ENCODE results near the gene IL36RN.

Gene IL36RN

DNA sequence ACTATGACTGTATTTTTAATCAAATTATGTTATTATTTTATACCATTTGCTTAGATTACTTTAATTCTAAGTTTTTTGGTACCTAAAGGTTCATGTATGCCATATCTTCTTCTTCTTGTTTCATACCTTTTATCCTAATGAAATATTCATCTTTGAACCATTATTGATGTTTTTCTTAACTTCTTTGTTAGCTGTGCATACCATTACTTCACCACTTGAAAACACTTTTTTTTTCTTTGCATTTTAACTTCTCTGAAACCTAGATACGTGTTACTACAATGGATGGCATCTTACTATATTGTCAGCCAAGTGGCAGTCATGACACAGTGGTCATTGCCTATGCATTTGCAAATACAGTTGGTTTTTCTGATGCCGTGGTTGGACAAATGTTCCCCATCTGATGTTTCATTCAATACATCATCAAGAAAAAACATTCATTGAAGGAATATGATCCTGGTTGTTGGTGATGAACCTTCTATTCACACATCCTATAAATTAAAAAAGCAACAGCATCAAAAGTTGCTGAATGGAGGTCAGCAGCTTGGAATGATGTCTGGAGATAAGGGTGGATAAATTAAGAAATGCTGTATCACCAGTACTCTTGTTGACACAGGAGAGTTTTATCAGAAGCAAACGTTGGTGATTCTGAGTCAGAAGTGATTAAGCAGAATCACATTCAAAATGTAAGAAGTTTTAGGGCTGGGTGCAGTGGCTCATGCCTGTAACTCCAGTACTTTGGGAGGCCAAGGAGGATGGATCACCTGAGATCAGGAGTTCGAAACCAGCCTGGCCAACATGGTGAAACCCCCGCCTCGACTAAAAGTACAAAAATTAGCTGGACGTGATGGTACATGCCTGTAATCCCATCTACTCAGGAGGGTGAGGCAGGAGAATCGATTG is 46.3 kb upstream of the IL36RN start:
- H3K9ac ChIP-seq: no peak overlapping the region
- no peak overlapping the region for H3K4me2 ChIP-seq
- peaks cover 15% of the 10 kb centered on the region for H3K4me1 ChIP-seq (ENCODE audit: low read depth, poor library complexity, severe bottlenecking)
- H4K20me1 ChIP-seq (ENCODE audit: insufficient read depth): no peaks in the 10 kb centered on the region
- H3K36me3 ChIP-seq (ENCODE audit: insufficient read depth): no peaks in the 10 kb centered on the region
- no peaks in the 10 kb centered on the region for H3K79me2 ChIP-seq (ENCODE audit: insufficient read depth, low read depth)
- TF ChIP-seq, protein P1, sequence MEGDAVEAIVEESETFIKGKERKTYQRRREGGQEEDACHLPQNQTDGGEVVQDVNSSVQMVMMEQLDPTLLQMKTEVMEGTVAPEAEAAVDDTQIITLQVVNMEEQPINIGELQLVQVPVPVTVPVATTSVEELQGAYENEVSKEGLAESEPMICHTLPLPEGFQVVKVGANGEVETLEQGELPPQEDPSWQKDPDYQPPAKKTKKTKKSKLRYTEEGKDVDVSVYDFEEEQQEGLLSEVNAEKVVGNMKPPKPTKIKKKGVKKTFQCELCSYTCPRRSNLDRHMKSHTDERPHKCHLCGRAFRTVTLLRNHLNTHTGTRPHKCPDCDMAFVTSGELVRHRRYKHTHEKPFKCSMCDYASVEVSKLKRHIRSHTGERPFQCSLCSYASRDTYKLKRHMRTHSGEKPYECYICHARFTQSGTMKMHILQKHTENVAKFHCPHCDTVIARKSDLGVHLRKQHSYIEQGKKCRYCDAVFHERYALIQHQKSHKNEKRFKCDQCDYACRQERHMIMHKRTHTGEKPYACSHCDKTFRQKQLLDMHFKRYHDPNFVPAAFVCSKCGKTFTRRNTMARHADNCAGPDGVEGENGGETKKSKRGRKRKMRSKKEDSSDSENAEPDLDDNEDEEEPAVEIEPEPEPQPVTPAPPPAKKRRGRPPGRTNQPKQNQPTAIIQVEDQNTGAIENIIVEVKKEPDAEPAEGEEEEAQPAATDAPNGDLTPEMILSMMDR (conservative IDR thresholded peaks at IDR 0.05; ENCODE audit: low read depth, low read length): no peak
- H2AFZ ChIP-seq (ENCODE audit: low read depth): no peak overlapping the region
- H3K4me3 ChIP-seq (IDR thresholded peaks at IDR 0.05; ENCODE audit: insufficient read depth, low read depth, low read length): no peak overlapping the region
- no peaks in the 10 kb centered on the region for H3K27me3 ChIP-seq (ENCODE audit: insufficient read depth, low read depth)
- no peak overlapping the region for H3K27ac ChIP-seq

DNA sequence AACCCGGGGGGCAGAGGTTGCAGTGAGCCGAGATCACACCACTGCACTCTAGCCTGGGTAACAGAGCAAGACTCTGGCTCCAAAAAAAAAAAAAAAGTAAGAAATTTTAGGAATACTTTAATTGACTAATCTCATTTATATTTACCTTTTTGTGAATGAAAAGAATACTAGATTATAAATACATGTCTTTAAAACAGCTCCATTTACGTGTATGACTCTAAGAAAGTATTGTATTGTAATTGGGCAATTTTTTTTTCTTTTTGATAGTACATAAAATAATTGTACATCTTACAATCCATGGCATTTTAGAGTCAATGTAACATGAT is 45.7 kb upstream of the IL36RN start:
- TF ChIP-seq, protein P1 (conservative IDR thresholded peaks at IDR 0.05; ENCODE audit: low read depth, low read length): no peak
- Histone ChIP-seq H3K27ac (no peak overlapping the region), H3K79me2 (ENCODE audit: insufficient read depth, low read depth) (no peaks in the 10 kb centered on the region), H2AFZ (ENCODE audit: low read depth) (no peak overlapping the region), H3K4me3 (IDR thresholded peaks at IDR 0.05; ENCODE audit: insufficient read depth, low read depth, low read length) (no peak overlapping the region), H3K36me3 (ENCODE audit: insufficient read depth) (no peaks in the 10 kb centered on the region), H3K4me1 (ENCODE audit: low read depth, poor library complexity, severe bottlenecking) (peaks cover 15% of the 10 kb centered on the region), H3K9ac (no peak overlapping the region), H4K20me1 (ENCODE audit: insufficient read depth) (no peaks in the 10 kb centered on the region), H3K27me3 (ENCODE audit: insufficient read depth, low read depth) (no peaks in the 10 kb centered on the region), H3K4me2 (no peak overlapping the region)

DNA sequence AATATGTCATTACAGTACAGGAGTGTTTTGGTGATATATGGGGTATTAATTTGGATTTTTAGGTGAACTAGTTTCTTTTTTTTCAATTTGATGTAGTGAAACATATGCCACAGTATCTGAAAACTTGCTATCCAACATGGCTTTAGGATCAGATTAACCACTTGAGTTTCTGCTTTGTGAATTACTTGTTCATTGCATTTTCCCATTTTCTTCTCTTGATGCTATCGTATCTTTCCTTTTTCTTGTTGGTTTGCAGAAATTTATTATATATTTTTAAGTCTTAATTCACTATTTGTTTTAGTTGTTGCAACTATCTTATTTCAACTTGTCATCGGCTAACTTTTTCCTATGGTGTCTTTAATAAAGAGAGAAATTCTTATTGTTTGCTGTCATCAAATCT is 44.9 kb upstream of the IL36RN start:
- no peaks in the 10 kb centered on the region for H4K20me1 ChIP-seq (ENCODE audit: insufficient read depth)
- no peak overlapping the region for H3K9ac ChIP-seq
- H3K4me1 ChIP-seq (ENCODE audit: low read depth, poor library complexity, severe bottlenecking): peaks cover 15% of the 10 kb centered on the region
- TF ChIP-seq, protein P1 (conservative IDR thresholded peaks at IDR 0.05; ENCODE audit: low read depth, low read length): no peak
- H3K27me3 ChIP-seq (ENCODE audit: insufficient read depth, low read depth): no peaks in the 10 kb centered on the region
- H3K4me2 ChIP-seq: no peak overlapping the region
- H3K36me3 ChIP-seq (ENCODE audit: insufficient read depth): no peaks in the 10 kb centered on the region
- no peak overlapping the region for H3K4me3 ChIP-seq (IDR thresholded peaks at IDR 0.05; ENCODE audit: insufficient read depth, low read depth, low read length)
- no peak overlapping the region for H3K27ac ChIP-seq
- no peak overlapping the region for H2AFZ ChIP-seq (ENCODE audit: low read depth)
- no peaks in the 10 kb centered on the region for H3K79me2 ChIP-seq (ENCODE audit: insufficient read depth, low read depth)

DNA sequence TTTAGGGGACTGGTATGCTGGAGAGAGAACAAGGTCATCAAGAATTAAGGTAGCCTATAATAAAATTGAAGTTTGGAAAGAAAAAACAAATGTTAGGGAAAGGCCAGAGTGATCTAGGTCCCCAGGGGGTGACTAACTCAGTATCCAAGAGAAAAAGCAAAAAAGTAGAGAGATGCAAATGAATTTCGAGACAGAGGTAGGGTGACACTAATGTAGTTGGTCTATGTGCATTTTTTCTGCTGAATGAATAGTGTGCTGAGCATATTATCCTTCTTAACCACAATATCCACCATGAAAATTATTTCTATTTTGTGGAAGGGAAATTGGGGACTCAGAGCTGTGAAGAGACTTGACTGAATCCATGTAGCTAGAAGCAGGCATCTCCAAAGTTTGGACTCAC is 44.0 kb upstream of the IL36RN start:
- Histone ChIP-seq H3K4me3 (IDR thresholded peaks at IDR 0.05; ENCODE audit: insufficient read depth, low read depth, low read length) (no peak overlapping the region), H3K4me1 (ENCODE audit: low read depth, poor library complexity, severe bottlenecking) (peaks cover 5% of the 10 kb centered on the region), H3K36me3 (ENCODE audit: insufficient read depth) (no peaks in the 10 kb centered on the region), H4K20me1 (ENCODE audit: insufficient read depth) (no peaks in the 10 kb centered on the region), H3K27me3 (ENCODE audit: insufficient read depth, low read depth) (no peaks in the 10 kb centered on the region), H3K9ac (no peak overlapping the region), H3K4me2 (no peak overlapping the region), H3K79me2 (ENCODE audit: insufficient read depth, low read depth) (no peaks in the 10 kb centered on the region), H2AFZ (ENCODE audit: low read depth) (no peak overlapping the region), H3K27ac (no peak overlapping the region)
- TF ChIP-seq, protein P1 (conservative IDR thresholded peaks at IDR 0.05; ENCODE audit: low read depth, low read length): no peak
